GM23248 (cell line): ENCODE measurements around the gene ANKRD42. TPM values are rescaled to one million over a fixed set of nuclear protein-coding genes. Genes with fewer than 3 reads are reported as not detected.
A peak's percentile ranks its signal among the peaks of the same experiment; 100 is the strongest.

Experiments used
- DNase-seq: peaks from one replicate; pipeline ENCODE4 v3.0.0-alpha.2; 2015
- H2AFZ ChIP-seq: fragments of 200-600 bp; sonication (generic); 2 replicates; pipeline ENCODE4 v1.6.1; 2016; ENCODE audit warnings: antibody characterized with exemption
- H3F3A ChIP-seq: fragments of 200-600 bp; sonication (generic); 2 replicates; pipeline ENCODE4 v1.6.1; 2016; ENCODE audit warnings: mild to moderate bottlenecking, antibody characterized with exemption, mixed run types; ENCODE audit not compliant: insufficient read depth
- H3K27ac ChIP-seq: fragments of 200-600 bp; sonication (generic); 2 replicates; pipeline ENCODE4 v1.5.1; 2016; ENCODE audit warnings: mild to moderate bottlenecking
- H3K27me3 ChIP-seq: fragments of 200-600 bp; sonication (generic); replicated peaks from 2 replicates; pipeline ENCODE4 v1.6.1; 2016; ENCODE audit warnings: mild to moderate bottlenecking; ENCODE audit not compliant: insufficient read depth
- H3K36me3 ChIP-seq: fragments of 200-600 bp; sonication (generic); 2 replicates; pipeline ENCODE4 v1.6.1; 2016; ENCODE audit warnings: low read depth, mild to moderate bottlenecking
- H3K4me1 ChIP-seq: fragments of 200-600 bp; sonication (generic); 2 replicates; pipeline ENCODE4 v1.6.1; 2016; ENCODE audit warnings: mild to moderate bottlenecking; ENCODE audit not compliant: insufficient read depth
- H3K4me2 ChIP-seq: fragments of 200-600 bp; sonication (generic); one replicate; pipeline ENCODE4 v1.6.1; 2016; ENCODE audit warnings: mild to moderate bottlenecking; ENCODE audit not compliant: unreplicated experiment
- H3K4me3 ChIP-seq: fragments of 200-600 bp; sonication (generic); 2 replicates; pipeline ENCODE4 v1.5.1; 2016; ENCODE audit warnings: mild to moderate bottlenecking
- H3K79me2 ChIP-seq: fragments of 200-600 bp; sonication (generic); 2 replicates; pipeline ENCODE4 v1.6.1; 2016; ENCODE audit warnings: mild to moderate bottlenecking; ENCODE audit not compliant: insufficient read depth
- H3K9ac ChIP-seq: fragments of 200-600 bp; sonication (generic); 2 replicates; pipeline ENCODE4 v1.6.1; 2016; ENCODE audit warnings: mild to moderate bottlenecking
- H3K9me2 ChIP-seq: fragments of 200-600 bp; sonication (generic); 2 replicates; pipeline ENCODE4 v1.6.1; 2016; ENCODE audit warnings: mixed run types, mild to moderate bottlenecking, moderate library complexity; ENCODE audit not compliant: insufficient read depth
- H3K9me3 ChIP-seq: fragments of 200-600 bp; sonication (generic); one replicate; pipeline ENCODE4 v1.6.1; 2017; ENCODE audit warnings: low read depth
- H4K20me1 ChIP-seq: fragments of 200-600 bp; sonication (generic); 2 replicates; pipeline ENCODE4 v1.6.0; 2016; ENCODE audit not compliant: insufficient read depth
- EZH2 ChIP-seq: fragments of 200-600 bp; sonication (generic); IDR thresholded peaks from 2 replicates; pipeline ENCODE4 v1.6.1; 2018; ENCODE audit warnings: antibody characterized with exemption, mild to moderate bottlenecking; ENCODE audit not compliant: insufficient read depth, poor library complexity, severe bottlenecking
- EZH2phosphoT487 ChIP-seq: fragments of 200-600 bp; sonication (generic); IDR thresholded peaks from 2 replicates; pipeline ENCODE4 v1.6.1; 2018; ENCODE audit warnings: antibody characterized with exemption, moderate library complexity, mild to moderate bottlenecking, low read depth; ENCODE audit not compliant: insufficient read depth
- whole genome bisulfite sequencing, 2 experiments: methylation state at CpG; one replicate each; pipeline ENCODE4 v1.1.6; 2015 to 2017; ENCODE audit warnings: low lambda C conversion rate in 2 of 2, low coverage in 1 of 2; ENCODE audit errors: missing lambda C conversion rate in 2 of 2; 5-methylcytosine and 5-hydroxymethylcytosine counted together
- in situ Hi-C: fragments of 300-500 bp; cut with MboI; formaldehyde crosslinking; loops from 2 replicates; pipeline ENCODE4 v1.15.0; 2020
- polyA plus RNA-seq: library from polyadenylated mRNA; unstranded; fragments of >200 nt; fragmentation: Nextera tagmentation; extraction: Ambion mirVana; gene quantifications from 2 replicates; pipeline ENCODE4 v1.2.1, GENCODE V29; 2016
- total RNA-seq: library from RNA; depleted of rRNA; stranded (reverse); fragments of >200 nt; shearing (Covaris generic); gene quantifications from 2 replicates; pipeline ENCODE4 v1.2.3, GENCODE V29; 2014

The ANKRD42 gene
- total and polyA plus RNA-seq, 2 experiments from 2014 or later, result 17.6 to 17.8 TPM

DNA sequence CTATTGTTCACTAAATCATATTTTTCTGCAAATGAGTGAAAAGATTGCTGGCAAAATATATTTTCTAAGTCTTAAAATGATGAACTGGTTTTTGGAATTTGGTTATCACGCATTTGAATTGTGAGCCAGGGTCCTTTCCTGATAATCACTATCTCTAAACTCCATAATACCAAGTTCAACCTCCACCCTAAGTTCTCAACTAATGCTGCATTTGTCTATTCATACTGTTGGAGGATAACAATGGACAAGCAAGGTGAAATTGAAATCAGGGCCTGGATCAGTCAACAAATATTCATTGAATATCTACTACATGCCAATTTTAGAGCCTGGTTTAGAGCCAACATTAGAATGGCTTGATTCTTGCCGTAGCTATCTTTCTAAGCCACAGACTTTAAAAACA lies 41.2 kb upstream of the ANKRD42 start:
- Histone ChIP-seq H3K4me2 (no peak overlapping the region), H3K4me3 (no peak overlapping the region), H3F3A (peaks cover 12% of the 10 kb centered on the region; the same call in 1 of the 2 replicates), H3K9me2 (no peaks in the 10 kb centered on the region), H3K79me2 (peaks cover 3% of the 10 kb centered on the region), H2AFZ (no peak overlapping the region), H3K9ac (no peak overlapping the region), H3K9me3 (no peaks in the 10 kb centered on the region), H3K36me3 (no peaks in the 10 kb centered on the region), H3K27me3 (no peaks in the 10 kb centered on the region), H3K27ac (no peak overlapping the region), H3K4me1 (no peaks in the 10 kb centered on the region), H4K20me1 (no peaks in the 10 kb centered on the region)
- in situ Hi-C loops, result no loop called here
- TF ChIP-seq EZH2 (no peak), EZH2phosphoT487 (no peak)
- DNase-seq, result no peak
- 89 to 91% methylated on average over 2 of the region's 2 CpGs for WGBS, 2 experiments

DNA sequence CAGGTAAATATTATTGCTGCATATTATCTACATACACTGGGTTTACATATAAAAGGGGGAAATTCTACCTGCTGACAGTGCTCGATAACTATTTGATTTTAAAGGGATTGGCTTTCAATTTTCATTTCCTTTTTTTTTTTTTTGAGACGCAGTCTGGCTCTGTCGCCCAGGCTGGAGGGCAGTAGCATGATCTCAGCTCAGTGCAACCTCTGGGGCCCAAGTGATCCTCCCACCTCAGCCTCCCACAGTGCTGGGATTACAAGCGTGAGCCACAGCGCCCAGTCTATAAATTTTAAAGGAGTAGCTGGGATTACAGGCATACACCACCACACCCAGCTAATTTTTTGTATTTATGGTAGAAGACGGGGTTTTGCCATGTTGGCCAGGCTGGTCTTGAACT lies 39.7 kb upstream of the ANKRD42 start:
- Histone ChIP-seq H3K4me3 (no peak overlapping the region), H3K9ac (no peak overlapping the region), H3K27ac (no peak overlapping the region), H3F3A (peaks cover 18% of the 10 kb centered on the region), H2AFZ (no peak overlapping the region), H4K20me1 (peaks cover 5% of the 10 kb centered on the region), H3K4me2 (no peak overlapping the region), H3K4me1 (no peaks in the 10 kb centered on the region), H3K36me3 (no peaks in the 10 kb centered on the region), H3K9me2 (no peaks in the 10 kb centered on the region), H3K9me3 (no peaks in the 10 kb centered on the region), H3K79me2 (peaks cover 18% of the 10 kb centered on the region), H3K27me3 (no peaks in the 10 kb centered on the region)
- in situ Hi-C loops, result no loop called here
- 90 to 94% methylated on average over 6 of the region's 6 CpGs for WGBS, 2 experiments
- DNase-seq, result no peak
- TF ChIP-seq EZH2 (no peak), EZH2phosphoT487 (no peak)

DNA sequence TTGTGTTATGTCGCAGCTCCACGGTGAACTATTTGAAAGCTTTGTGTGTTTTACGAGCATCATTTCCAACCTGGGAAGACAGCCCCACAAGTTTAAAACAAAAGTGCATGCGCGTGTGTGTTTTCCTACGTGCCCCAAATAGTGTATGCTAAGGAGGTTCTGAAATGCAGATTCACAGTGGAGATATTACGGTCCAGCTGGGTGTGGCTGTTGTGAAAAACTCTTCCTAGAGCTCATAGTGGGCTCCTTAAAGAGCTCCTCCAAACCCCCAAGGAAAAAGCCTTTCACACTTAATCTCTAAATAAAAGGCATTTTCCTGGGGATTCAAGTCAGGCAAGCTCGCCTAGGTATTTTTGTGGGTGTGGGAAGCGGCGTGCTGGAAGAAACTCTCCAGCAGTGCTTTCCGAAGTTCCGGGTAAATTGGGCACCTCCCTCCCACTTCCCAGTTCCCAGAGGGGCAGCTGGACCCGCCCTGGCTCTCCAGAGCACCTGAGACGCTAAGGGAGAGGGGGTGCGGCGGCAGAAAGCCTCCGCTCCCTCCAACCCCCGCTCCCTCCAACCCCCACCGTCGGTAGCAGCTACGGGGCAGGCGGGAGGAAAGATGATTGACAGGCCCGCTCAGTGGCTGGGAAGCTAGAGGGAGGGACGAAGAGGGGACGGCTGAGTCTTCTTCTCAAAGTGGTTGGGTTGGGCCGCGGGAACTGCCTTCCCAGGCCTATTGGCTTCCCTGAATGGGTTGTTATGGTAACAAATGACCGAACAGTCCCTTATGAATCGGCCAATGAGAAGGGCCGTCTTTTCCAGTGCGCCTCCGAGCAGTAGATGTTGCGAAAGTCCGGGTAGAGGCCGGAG lies 37.1 kb upstream of the ANKRD42 start:
- H3K27ac ChIP-seq, result peak overlapping the region; percentile 92
- H3K9me2 ChIP-seq, result no peaks in the 10 kb centered on the region
- H4K20me1 ChIP-seq, result peaks cover 22% of the 10 kb centered on the region
- H3K27me3 ChIP-seq, result no peaks in the 10 kb centered on the region
- peak overlapping the region; percentile 91 for H3K4me2 ChIP-seq
- H3K36me3 ChIP-seq, result peaks cover 10% of the 10 kb centered on the region; the same call in 1 of the 2 replicates
- peak overlapping the region; percentile 87 for H3K4me3 ChIP-seq
- 1% methylated on average over 34 to 35 of the region's 35 CpGs for WGBS, 2 experiments
- H3K79me2 ChIP-seq, result peaks cover 44% of the 10 kb centered on the region
- H3K4me1 ChIP-seq, result peaks cover 16% of the 10 kb centered on the region
- peaks cover 20% of the 10 kb centered on the region for H3F3A ChIP-seq
- H3K9me3 ChIP-seq, result no peaks in the 10 kb centered on the region
- peak overlapping the region; percentile 87 for H3K9ac ChIP-seq
- H2AFZ ChIP-seq, result peak overlapping the region; percentile 92
- in situ Hi-C loops, result no loop called here
- no peak for TF ChIP-seq EZH2phosphoT487
- TF ChIP-seq EZH2, result no peak
- peak; percentile 100 for DNase-seq

- no peak for TF ChIP-seq EZH2phosphoT487
- no peak for TF ChIP-seq EZH2
- Histone ChIP-seq H3K27ac (peak within 1 kb of the TSS; percentile 98), H3K4me3 (peak within 1 kb of the TSS; percentile 99), H3K4me1 (peaks cover 23% of the 10 kb centered on the region), H3K9ac (peak within 1 kb of the TSS; percentile 99), H3K9me3 (no peaks in the 10 kb centered on the region), H4K20me1 (peaks cover 22% of the 10 kb centered on the region), H3K9me2 (no peaks in the 10 kb centered on the region), H3K36me3 (peaks cover 14% of the 10 kb centered on the region; the same call in 1 of the 2 replicates), H3F3A (peaks cover 20% of the 10 kb centered on the region), H2AFZ (peak within 1 kb of the TSS; percentile 92), H3K4me2 (peak within 1 kb of the TSS; percentile 95), H3K79me2 (peaks cover 51% of the 10 kb centered on the region), H3K27me3 (no peaks in the 10 kb centered on the region)
- in situ Hi-C loops, result no loop called here
- whole genome bisulfite sequencing, 2 experiments, result 1% methylated on average over 54 to 55 of the region's 55 CpGs
- no peak for DNase-seq
These were observed 36.4 kb upstream of the ANKRD42 start, which contains the start of gene PCF11 for GRCh38 chr11:83156996-83157593. Gene PCF11, plus strand, starts transcription at chr11:83157131. Its CDS starts 309 bp downstream, at chr11:83157440.
